HEK293 (cell line): ENCODE data around the gene BRINP2.

Experiments used
- CTCF ChIA-PET: fragments of 350-600 bp; formaldehyde crosslinking; extraction: SDS; loops from one replicate; lab custom pipeline; 2021; ENCODE audit warnings: antibody characterized with exemption; lab: Yijun Ruan, JAX
- POLR2A ChIA-PET: fragments of 300-600 bp; formaldehyde crosslinking; extraction: SDS; loops from one replicate; lab custom pipeline; 2020; ENCODE audit warnings: antibody characterized with exemption, inconsistent platforms; lab: Yijun Ruan, JAX
- H3K27ac ChIP-seq: fragments of 200-500 bp; sonication (Bioruptor generic); 2 replicates; pipeline ENCODE4 v1.5.1; 2014; ENCODE audit warnings: low read depth, low read length, control low read depth, inconsistent platforms; ENCODE audit errors: extremely low read depth
- H3K36me3 ChIP-seq, 2 experiments: fragments of 200-500 bp in 1 of 2; sonication (Bioruptor generic) in 1 of 2; 1 replicate in 1 of 2; 2 replicates in 1 of 2; pipeline ENCODE4 v1.5.1; 2014 to 2017; ENCODE audit warnings: inconsistent platforms in 2 of 2, low read length in 2 of 2; ENCODE audit not compliant: control insufficient read depth in 2 of 2, insufficient read depth in 1 of 2
- H3K4me1 ChIP-seq: fragments of 200-500 bp; sonication (Bioruptor generic); 2 replicates; pipeline ENCODE4 v1.5.1; 2014; ENCODE audit warnings: mild to moderate bottlenecking, low read length, inconsistent platforms; ENCODE audit not compliant: control insufficient read depth, insufficient read depth
- H3K4me3 ChIP-seq: 2 replicates; pipeline ENCODE4 v1.5.1; 2011; ENCODE audit warnings: low read depth, mild to moderate bottlenecking, control low read depth, low read length, moderate library complexity
- H3K9me3 ChIP-seq: fragments of 200-500 bp; sonication (Bioruptor generic); 2 replicates; pipeline ENCODE4 v1.5.1; 2014; ENCODE audit warnings: low read depth, low read length, inconsistent platforms; ENCODE audit not compliant: control insufficient read depth, insufficient read depth
- INSM2 ChIP-seq: fragments of 450-650 bp; formaldehyde crosslinking; IDR thresholded peaks from 2 replicates; pipeline ENCODE4 v1.5.1; 2016; ENCODE audit warnings: missing biosample characterization, missing genetic modification characterization
- KLF8 ChIP-seq: fragments of 450-650 bp; formaldehyde crosslinking; IDR thresholded peaks from 2 replicates; pipeline ENCODE4 v1.5.1; 2016; ENCODE audit warnings: missing biosample characterization, missing genetic modification characterization
- PRDM1 ChIP-seq: fragments of 450-650 bp; formaldehyde crosslinking; IDR thresholded peaks from 2 replicates; pipeline ENCODE4; 2016; ENCODE audit warnings: missing biosample characterization, missing genetic modification characterization
- REST ChIP-seq: fragments of 450-650 bp; formaldehyde crosslinking; IDR thresholded peaks from 2 replicates; pipeline ENCODE4 v1.5.1; 2016; ENCODE audit warnings: missing biosample characterization, missing genetic modification characterization
- TCF7L2 ChIP-seq: IDR thresholded peaks from 2 replicates; pipeline ENCODE4 v1.6.1; 2011; ENCODE audit warnings: low read depth, mild to moderate bottlenecking, inconsistent platforms, low read length, moderate library complexity, borderline replicate concordance
- ZBTB1 ChIP-seq: fragments of 450-650 bp; formaldehyde crosslinking; IDR thresholded peaks from 2 replicates; pipeline ENCODE4 v1.5.1; 2016; ENCODE audit warnings: missing biosample characterization, missing genetic modification characterization
- ZBTB21 ChIP-seq: fragments of 450-650 bp; formaldehyde crosslinking; IDR thresholded peaks from 2 replicates; pipeline ENCODE4 v1.5.1; 2017; ENCODE audit warnings: missing biosample characterization, missing genetic modification characterization
- ZBTB26 ChIP-seq: fragments of 450-650 bp; formaldehyde crosslinking; optimal IDR thresholded peaks from 2 replicates; pipeline ENCODE3; 2016; ENCODE audit warnings: missing biosample characterization, mild to moderate bottlenecking, missing genetic modification characterization
- ZNF23 ChIP-seq: fragments of 450-650 bp; formaldehyde crosslinking; IDR thresholded peaks from 2 replicates; pipeline ENCODE4 v1.5.1; 2016; ENCODE audit warnings: missing biosample characterization, missing genetic modification characterization, borderline replicate concordance
- ZNF324 ChIP-seq: fragments of 450-650 bp; formaldehyde crosslinking; IDR thresholded peaks from 2 replicates; pipeline ENCODE4 v1.5.1; 2016; ENCODE audit warnings: missing biosample characterization, missing genetic modification characterization
- ZNF335 ChIP-seq: fragments of 450-650 bp; formaldehyde crosslinking; conservative IDR thresholded peaks from 2 replicates; pipeline ENCODE4 v1.5.1; 2016; ENCODE audit warnings: missing biosample characterization, missing genetic modification characterization
- ZNF350 ChIP-seq: fragments of 450-650 bp; formaldehyde crosslinking; IDR thresholded peaks from 2 replicates; pipeline ENCODE4 v1.5.0; 2017; ENCODE audit warnings: missing biosample characterization, mild to moderate bottlenecking, missing genetic modification characterization
- ZNF394 ChIP-seq: fragments of 450-650 bp; formaldehyde crosslinking; IDR thresholded peaks from 2 replicates; pipeline ENCODE4 v1.5.1; 2016; ENCODE audit warnings: missing biosample characterization, missing genetic modification characterization, mild to moderate bottlenecking, moderate library complexity, borderline replicate concordance
- ZNF560 ChIP-seq: fragments of 450-650 bp; formaldehyde crosslinking; IDR thresholded peaks from 2 replicates; pipeline ENCODE4 v1.5.1; 2017; ENCODE audit warnings: missing biosample characterization, missing genetic modification characterization, borderline replicate concordance
- ZSCAN16 ChIP-seq: fragments of 450-650 bp; formaldehyde crosslinking; IDR thresholded peaks from 2 replicates; pipeline ENCODE4 v1.5.1; 2016; ENCODE audit warnings: missing biosample characterization, missing genetic modification characterization
- ZXDB ChIP-seq: fragments of 450-650 bp; formaldehyde crosslinking; IDR thresholded peaks from 2 replicates; pipeline ENCODE4 v1.5.1; 2016; ENCODE audit warnings: missing biosample characterization, missing genetic modification characterization
- TF ChIP-seq, protein P1 (sequence below): fragments of 450-650 bp; formaldehyde crosslinking; IDR thresholded peaks from 2 replicates; pipeline ENCODE4 v1.5.1; 2016; ENCODE audit warnings: missing biosample characterization, missing genetic modification characterization
- TF ChIP-seq, protein P2 (sequence below): fragments of 450-650 bp; formaldehyde crosslinking; IDR thresholded peaks from 2 replicates; pipeline ENCODE4 v1.5.1; 2016; ENCODE audit warnings: missing biosample characterization, missing genetic modification characterization
- TF ChIP-seq, protein P3 (sequence below): fragments of 450-650 bp; formaldehyde crosslinking; IDR thresholded peaks from 2 replicates; pipeline ENCODE4 v1.5.1; 2016; ENCODE audit warnings: missing biosample characterization, missing genetic modification characterization
- TF ChIP-seq, protein P4 (sequence below): fragments of 450-650 bp; formaldehyde crosslinking; IDR thresholded peaks from 2 replicates; pipeline ENCODE4 v1.5.1; 2016; ENCODE audit warnings: missing biosample characterization, missing genetic modification characterization, low read depth

BRINP2 gene

GRCh38 chr1:177311111-177311510, 140.4 kb downstream of the BRINP2 start (continued):
- TF ChIP-seq ZBTB1 (tag by site-specific recombination) (no peak), KLF8 (tag by site-specific recombination) (no peak), ZNF23 (tag by site-specific recombination) (no peak), INSM2 (tag by site-specific recombination) (no peak), ZSCAN16 (tag by site-specific recombination) (no peak), ZBTB26 (tag by site-specific recombination) (no peak), REST (no peak), ZBTB21 (tag by site-specific recombination) (no peak), ZNF335 (tag by site-specific recombination) (no peak), ZNF350 (tag by site-specific recombination) (no peak), ZNF560 (no peak)
- TF ChIP-seq, protein P1, sequence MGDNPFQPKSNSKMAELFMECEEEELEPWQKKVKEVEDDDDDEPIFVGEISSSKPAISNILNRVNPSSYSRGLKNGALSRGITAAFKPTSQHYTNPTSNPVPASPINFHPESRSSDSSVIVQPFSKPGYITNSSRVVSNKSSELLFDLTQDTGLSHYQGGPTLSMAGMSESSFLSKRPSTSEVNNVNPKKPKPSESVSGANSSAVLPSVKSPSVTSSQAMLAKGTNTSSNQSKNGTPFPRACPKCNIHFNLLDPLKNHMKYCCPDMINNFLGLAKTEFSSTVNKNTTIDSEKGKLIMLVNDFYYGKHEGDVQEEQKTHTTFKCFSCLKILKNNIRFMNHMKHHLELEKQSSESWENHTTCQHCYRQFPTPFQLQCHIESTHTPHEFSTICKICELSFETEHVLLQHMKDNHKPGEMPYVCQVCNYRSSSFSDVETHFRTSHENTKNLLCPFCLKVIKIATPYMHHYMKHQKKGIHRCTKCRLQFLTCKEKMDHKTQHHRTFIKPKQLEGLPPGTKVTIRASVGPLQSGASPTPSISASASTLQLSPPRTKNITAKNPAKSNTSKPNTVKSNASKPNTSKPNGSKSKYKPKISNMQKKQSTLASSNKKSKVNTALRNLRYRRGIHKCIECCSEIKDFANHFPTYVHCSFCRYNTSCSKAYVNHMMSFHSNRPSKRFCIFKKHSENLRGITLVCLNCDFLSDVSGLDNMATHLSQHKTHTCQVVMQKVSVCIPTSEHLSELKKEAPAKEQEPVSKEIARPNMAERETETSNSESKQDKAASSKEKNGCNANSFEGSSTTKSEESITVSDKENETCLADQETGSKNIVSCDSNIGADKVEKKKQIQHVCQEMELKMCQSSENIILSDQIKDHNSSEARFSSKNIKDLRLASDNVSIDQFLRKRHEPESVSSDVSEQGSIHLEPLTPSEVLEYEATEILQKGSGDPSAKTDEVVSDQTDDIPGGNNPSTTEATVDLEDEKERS (tag by site-specific recombination): no peak

DNA sequence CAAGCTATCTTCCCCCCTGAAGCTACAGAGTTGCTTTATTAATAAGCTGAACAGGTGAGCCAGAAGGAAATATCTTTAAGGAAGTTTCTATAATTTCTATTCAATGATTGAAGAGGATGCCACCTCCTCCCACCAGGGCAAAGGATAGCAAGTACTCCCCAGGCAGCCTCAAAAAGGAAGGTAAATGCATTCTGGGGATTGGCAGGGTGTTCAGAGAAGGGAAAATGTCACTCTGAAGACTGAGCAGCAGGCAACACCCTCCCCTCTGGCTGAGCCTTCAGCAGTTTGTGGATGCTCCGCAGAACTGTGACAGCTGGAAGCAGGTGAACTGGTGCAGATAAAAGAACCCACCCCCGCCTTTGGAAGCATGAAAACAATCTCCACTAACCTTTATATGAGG, 140.8 kb downstream of the BRINP2 start:
- H3K27ac ChIP-seq: no peak overlapping the region
- H3K36me3 ChIP-seq: no peaks in the 10 kb centered on the region
- no peaks in the 10 kb centered on the region for H3K9me3 ChIP-seq
- POLR2A ChIA-PET: no interaction called here
- no peak overlapping the region for H3K4me3 ChIP-seq
- H3K4me1 ChIP-seq: no peaks in the 10 kb centered on the region
- CTCF ChIA-PET: no interaction called here
- TF ChIP-seq, protein P2, sequence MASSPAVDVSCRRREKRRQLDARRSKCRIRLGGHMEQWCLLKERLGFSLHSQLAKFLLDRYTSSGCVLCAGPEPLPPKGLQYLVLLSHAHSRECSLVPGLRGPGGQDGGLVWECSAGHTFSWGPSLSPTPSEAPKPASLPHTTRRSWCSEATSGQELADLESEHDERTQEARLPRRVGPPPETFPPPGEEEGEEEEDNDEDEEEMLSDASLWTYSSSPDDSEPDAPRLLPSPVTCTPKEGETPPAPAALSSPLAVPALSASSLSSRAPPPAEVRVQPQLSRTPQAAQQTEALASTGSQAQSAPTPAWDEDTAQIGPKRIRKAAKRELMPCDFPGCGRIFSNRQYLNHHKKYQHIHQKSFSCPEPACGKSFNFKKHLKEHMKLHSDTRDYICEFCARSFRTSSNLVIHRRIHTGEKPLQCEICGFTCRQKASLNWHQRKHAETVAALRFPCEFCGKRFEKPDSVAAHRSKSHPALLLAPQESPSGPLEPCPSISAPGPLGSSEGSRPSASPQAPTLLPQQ (tag by site-specific recombination): no peak
- TF ChIP-seq PRDM1 (tag by site-specific recombination) (no peak), ZXDB (tag by site-specific recombination) (no peak), TCF7L2 (no peak), ZNF324 (no peak), ZNF394 (tag by site-specific recombination) (no peak)
- TF ChIP-seq, protein P3, sequence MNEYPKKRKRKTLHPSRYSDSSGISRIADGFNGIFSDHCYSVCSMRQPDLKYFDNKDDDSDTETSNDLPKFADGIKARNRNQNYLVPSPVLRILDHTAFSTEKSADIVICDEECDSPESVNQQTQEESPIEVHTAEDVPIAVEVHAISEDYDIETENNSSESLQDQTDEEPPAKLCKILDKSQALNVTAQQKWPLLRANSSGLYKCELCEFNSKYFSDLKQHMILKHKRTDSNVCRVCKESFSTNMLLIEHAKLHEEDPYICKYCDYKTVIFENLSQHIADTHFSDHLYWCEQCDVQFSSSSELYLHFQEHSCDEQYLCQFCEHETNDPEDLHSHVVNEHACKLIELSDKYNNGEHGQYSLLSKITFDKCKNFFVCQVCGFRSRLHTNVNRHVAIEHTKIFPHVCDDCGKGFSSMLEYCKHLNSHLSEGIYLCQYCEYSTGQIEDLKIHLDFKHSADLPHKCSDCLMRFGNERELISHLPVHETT (tag by site-specific recombination): no peak
- TF ChIP-seq, protein P4, sequence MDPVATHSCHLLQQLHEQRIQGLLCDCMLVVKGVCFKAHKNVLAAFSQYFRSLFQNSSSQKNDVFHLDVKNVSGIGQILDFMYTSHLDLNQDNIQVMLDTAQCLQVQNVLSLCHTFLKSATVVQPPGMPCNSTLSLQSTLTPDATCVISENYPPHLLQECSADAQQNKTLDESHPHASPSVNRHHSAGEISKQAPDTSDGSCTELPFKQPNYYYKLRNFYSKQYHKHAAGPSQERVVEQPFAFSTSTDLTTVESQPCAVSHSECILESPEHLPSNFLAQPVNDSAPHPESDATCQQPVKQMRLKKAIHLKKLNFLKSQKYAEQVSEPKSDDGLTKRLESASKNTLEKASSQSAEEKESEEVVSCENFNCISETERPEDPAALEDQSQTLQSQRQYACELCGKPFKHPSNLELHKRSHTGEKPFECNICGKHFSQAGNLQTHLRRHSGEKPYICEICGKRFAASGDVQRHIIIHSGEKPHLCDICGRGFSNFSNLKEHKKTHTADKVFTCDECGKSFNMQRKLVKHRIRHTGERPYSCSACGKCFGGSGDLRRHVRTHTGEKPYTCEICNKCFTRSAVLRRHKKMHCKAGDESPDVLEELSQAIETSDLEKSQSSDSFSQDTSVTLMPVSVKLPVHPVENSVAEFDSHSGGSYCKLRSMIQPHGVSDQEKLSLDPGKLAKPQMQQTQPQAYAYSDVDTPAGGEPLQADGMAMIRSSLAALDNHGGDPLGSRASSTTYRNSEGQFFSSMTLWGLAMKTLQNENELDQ: no peak
